HG02840 (cell line): Measurements from ENCODE around the gene FOS.

ENCODE experiments used
- ATAC-seq: cut with Tn5 transposase; IDR thresholded peaks from one replicate; pipeline ENCODE4 v1.9.1; 2021; ENCODE audit warnings: mild to moderate bottlenecking, moderate library complexity, moderate number of reproducible peaks; ENCODE audit not compliant: unreplicated experiment, low FRiP score

FOS gene

GRCh38 chr14:75249958-75250336 lies 28.7 kb upstream of the FOS start:
- no peak for ATAC-seq

DNA sequence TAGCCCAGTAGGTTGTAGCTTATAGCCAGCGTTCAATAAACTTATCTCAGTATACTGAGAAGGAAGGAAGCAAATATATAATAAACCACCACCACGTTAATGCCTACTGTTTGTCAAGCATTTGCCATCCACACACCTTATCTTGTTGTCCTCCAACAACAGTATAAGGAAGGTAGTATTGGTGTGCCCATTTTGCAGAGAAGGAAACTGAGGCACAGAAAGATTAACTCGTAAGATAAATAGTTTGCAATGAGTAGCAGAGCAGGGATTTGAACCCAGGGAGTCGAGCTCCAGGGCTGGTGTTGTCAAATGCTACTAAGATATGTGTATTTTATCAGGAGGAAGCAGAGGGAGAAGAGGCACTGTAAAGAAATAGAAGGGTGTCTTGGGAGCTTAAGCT lies 27.8 kb upstream of the FOS start:
- ATAC-seq: no peak

DNA sequence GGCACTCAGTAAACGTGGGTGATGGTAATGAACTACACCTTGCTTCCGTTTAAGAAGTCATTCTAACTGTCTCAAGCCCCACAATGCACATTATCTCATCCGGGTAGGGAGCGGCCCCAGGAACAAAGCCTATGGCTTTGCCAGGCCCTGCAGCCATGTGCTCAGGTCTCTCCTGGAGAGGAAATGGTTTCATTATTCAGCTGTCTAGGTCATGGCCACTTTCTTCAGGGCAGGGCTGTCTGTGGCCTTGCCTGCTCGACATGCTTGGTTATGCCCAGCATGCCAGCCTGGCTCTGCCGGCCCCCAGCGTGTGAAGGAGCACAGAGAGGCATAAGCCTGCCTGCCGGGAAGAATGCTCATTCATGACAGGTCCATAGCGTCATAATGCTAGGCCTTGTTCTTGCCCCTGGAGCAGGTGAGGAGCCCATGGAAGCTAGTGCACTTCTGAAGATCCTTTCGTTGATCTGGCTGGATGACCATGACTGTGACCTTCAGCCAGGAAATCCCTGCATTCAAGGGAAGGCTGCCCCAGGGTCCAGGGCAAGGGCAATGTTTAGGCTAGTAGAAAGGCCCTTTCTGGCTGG lies 26.3 kb upstream of the FOS start:
- ATAC-seq: no peak

- ATAC-seq: no peak
Observed at GRCh38 chr14:75254381-75254822, 24.2 kb upstream of the FOS start.

DNA sequence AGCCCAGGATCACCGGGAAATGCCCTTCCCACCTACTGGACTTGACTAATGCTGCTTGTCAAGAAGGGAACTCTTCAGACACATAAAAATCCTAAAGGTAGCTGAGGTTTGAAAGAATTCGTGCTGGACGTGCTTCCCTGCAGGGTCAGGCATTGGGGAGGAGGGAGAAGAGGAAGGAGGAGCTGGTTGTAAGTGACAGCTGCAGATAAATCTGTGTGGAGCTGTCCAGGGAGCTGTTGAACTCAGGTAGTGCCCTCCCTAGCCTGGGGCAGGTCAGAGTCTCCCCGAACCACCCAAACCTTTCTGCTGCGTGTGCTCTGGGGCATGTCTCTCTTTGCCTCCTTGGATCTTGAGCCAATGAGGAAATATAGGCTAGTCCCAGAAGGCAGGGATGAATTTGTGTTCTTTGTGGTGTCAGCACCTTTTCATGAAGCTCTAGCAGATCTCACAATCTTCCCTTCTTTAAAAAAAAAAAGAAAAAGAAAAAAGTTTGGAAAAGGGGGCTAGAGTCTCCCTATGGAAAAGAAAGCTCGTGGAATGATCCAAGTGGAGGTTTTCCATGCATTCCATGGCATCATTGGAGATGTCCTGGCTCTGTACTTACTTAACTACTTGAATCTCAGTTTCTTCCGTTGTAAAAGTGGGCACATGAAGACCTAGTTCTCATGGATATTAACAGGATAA lies 23.6 kb upstream of the FOS start:
- no peak for ATAC-seq

GRCh38 chr14:75258079-75258802 lies 20.4 kb upstream of the FOS start:
- ATAC-seq: no peak

- ATAC-seq: peak; percentile 98
Observed at GRCh38 chr14:75258803-75259509, 19.7 kb upstream of the FOS start.

DNA sequence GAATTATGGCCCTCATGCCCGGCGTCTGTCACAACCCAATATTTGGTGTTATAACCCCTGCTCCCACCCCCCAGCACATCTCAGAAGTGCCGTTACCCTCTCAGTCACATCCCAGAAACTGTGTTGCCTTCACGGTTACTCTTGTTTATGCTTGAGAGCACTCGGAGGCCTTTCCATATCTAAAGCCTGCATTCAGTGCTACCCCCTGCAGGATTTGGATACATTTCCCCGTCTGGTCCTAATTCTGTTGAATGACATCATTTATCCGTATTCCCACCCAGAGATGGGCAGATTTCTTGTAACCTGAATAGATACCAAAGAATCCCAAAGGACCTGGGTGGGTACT lies 19.1 kb upstream of the FOS start:
- ATAC-seq: no peak

- ATAC-seq: no peak
Observed at GRCh38 chr14:75260025-75260763, 18.4 kb upstream of the FOS start.

GRCh38 chr14:75261820-75262219 lies 16.8 kb upstream of the FOS start:
- no peak for ATAC-seq

GRCh38 chr14:75262641-75263040 lies 16.0 kb upstream of the FOS start:
- no peak for ATAC-seq

DNA sequence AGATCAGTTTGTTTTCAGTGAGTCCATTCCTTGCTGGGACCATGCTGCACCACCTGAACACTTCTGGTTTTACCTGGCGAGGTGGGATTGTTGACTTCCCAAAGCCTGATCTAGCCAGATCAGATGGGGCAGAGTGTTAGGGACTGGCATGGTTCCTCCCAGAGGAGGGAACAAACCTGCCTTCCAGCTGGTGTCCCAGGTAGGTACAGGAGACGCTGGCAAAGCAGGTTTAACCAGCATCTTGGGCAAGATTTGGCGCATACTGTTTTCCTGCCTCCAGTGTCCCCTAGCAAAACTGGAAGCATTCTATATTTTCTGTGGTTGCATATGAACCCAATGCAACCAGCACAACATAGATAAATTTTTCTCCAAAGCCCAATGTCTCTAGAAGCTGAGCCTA lies 14.6 kb upstream of the FOS start:
- ATAC-seq: no peak

DNA sequence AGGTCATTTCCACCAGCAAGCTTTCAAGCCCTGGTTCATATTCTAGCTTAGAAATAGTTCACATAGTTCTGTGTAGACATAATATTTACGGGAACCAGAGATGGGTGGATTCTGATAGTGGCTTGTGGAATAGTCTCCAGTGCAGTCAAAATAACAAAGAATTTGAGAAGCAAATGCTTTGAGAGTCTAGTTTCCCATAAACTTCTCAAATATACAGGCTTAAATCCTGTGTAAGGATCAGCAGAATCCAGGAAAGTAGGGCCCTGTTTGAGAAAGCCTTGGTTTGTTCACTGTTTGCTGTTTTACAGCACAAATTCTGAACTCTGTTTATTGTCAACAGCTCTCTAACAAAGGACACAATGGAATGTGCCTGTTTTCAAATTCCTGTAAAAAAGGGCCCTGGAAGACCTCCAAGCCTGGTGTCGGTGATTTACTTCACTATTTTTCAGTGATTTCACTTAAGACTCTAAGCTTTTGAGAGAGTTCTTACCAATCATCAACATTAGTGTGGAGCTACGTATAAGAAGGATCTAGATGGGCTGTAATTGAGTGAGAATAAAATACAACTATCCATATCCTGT lies 11.4 kb upstream of the FOS start:
- ATAC-seq: no peak

DNA sequence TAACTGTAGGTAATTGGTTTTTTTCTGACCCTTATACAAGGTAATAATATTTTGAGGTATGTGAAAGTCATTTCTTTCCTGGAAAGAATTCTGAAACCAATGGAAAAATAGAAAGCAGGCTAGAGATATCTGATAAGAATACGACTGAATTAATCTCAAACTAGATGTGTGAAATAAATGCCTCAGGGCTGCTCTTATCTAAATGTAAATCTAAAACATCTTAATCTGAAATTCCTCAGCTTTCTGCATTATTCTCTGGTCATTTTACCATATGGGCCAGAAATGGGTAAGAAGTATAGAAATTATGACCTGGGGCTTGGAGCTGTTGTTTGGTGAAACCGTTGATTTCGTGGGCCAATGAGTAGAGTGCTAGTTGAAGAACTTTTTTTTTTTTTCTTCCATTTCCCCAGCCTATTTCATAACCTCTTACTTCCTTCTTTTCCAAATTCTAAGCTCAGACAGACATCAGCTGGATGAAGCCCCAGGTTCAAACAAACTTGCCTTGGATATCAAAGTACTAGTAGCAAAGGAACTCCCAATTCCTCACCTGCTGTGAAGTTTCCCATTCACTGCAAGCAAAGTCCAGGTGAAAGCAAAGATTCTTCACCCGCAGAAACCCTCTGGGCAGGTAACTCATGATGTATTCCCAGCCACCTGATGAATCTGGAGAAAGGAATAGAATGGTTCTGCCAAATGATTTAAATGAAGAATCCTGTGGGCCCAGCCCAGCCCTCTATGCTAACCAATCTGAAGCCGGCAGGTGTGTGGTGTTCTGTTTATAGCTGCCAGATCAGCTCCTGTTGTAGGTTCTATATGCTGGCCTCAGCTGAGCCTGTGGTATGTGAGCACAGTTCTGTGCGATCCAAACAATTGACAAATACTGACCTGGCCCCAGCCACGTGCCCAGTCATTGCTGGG lies 9.7 kb upstream of the FOS start:
- no peak for ATAC-seq

GRCh38 chr14:75271514-75271913 lies 7.1 kb upstream of the FOS start:
- ATAC-seq: no peak

DNA sequence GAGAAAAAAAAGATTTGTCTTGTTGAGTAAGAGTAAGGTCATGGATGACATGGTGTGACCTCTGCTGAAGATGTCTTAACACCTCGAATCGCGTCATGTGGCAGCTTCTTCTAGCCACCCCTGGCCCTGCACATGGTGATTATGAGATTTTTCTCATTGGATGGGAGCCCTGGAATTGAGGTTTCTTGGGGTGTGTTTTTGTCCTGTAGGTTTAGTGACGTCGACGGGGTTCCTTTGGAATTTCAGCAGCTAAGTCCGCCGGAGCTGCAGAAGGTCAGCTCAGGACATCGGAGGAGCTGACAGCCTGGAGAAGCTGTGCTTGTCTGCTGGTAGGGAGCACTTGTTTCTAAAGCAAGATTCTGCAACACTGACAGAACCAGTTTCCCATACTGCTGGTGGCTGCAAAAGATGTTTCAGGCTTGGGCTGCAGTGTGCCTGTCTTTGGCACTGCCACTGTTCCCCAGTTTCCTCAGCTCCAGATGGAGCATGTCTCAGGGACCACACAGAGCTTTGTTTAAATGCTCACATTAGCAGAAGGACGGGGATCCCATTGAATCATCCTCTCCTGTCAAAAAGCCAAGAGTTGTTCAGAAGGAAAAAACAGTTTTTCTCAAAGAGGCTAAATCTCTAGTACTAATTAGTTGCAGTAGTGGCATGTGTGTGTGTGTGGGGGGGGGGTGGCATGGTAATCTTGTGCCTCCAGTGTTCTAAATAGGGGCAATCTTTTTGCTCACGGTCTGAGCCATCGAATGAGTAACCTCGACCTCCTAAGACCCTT lies 5.2 kb upstream of the FOS start:
- no peak for ATAC-seq

GRCh38 chr14:75274050-75274898 lies 4.4 kb upstream of the FOS start:
- ATAC-seq: no peak
